Stimulated activated memory B cell treated with anti-CD40 and anti-IgM and Interleukin-4, amounts not matched to agents 10 μg/mL and 1 μg/mL and 100 μg/mL, for 72 hours (primary cell): ENCODE results near the gene GABRA5.

ENCODE experiments used
- ATAC-seq: fragments of 150-1000 bp; cut with Tn5 transposase; 2 replicates; pipeline ENCODE4 v1.10.0; 2021
- H3K27ac Mint-ChIP-seq: one replicate; pipeline ENCODE4 v1.8.0; 2022; ENCODE audit warnings: mild to moderate bottlenecking, mixed read lengths
- H3K27me3 Mint-ChIP-seq: one replicate; pipeline ENCODE4 v1.8.0; 2022; ENCODE audit warnings: mixed read lengths
- H3K36me3 Mint-ChIP-seq: one replicate; pipeline ENCODE4 v1.8.0; 2022; ENCODE audit warnings: mixed read lengths
- H3K4me1 Mint-ChIP-seq: one replicate; pipeline ENCODE4 v1.8.0; 2022; ENCODE audit warnings: mixed read lengths
- H3K4me3 Mint-ChIP-seq: one replicate; pipeline ENCODE4 v1.8.0; 2022; ENCODE audit warnings: mild to moderate bottlenecking, moderate library complexity, mixed read lengths
- H3K9me3 Mint-ChIP-seq: one replicate; pipeline ENCODE4 v1.8.0; 2022; ENCODE audit warnings: mixed read lengths

GABRA5 gene

GRCh38 chr15:26869628-26870027 is 2.8 kb downstream of the GABRA5 start:
- ATAC-seq, result no peak
- Mint-ChIP-seq H3K36me3 (no peaks in the 10 kb centered on the region), H3K4me1 (no peaks in the 10 kb centered on the region), H3K27ac (no peak overlapping the region), H3K9me3 (no peaks in the 10 kb centered on the region), H3K4me3 (no peak overlapping the region), H3K27me3 (peaks cover 11% of the 10 kb centered on the region)

- H3K27ac Mint-ChIP-seq, result no peak overlapping the region
- no peaks in the 10 kb centered on the region for H3K4me1 Mint-ChIP-seq
- no peak overlapping the region for H3K4me3 Mint-ChIP-seq
- H3K9me3 Mint-ChIP-seq, result no peaks in the 10 kb centered on the region
- H3K36me3 Mint-ChIP-seq, result no peaks in the 10 kb centered on the region
- peaks cover 11% of the 10 kb centered on the region for H3K27me3 Mint-ChIP-seq
- ATAC-seq, result no peak
These were observed 3.5 kb downstream of the GABRA5 start for GRCh38 chr15:26870346-26870745.

DNA sequence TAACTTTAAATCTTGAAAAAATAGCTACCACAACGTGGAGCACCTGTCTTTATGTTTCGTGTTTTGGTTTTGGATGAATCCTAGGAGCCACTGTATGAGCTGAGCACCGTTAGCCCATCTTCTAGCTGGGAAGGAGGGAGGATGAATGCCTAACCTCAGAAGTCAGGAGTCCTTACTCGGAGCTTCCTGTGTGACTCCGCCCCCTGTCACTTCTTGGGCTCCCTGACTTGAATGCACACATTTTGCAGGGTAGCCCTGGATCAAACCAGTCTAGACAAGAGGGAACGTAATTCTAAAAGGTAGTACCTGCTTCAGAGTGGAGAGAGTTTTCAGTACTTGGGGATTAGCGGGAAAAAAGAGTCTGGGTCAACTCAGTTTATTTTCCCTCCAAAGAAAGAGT is 5.3 kb downstream of the GABRA5 start:
- H3K27me3 Mint-ChIP-seq, result no peaks in the 10 kb centered on the region
- no peak overlapping the region for H3K27ac Mint-ChIP-seq
- no peak for ATAC-seq
- no peaks in the 10 kb centered on the region for H3K9me3 Mint-ChIP-seq
- no peak overlapping the region for H3K4me3 Mint-ChIP-seq
- no peaks in the 10 kb centered on the region for H3K4me1 Mint-ChIP-seq
- H3K36me3 Mint-ChIP-seq, result no peaks in the 10 kb centered on the region

DNA sequence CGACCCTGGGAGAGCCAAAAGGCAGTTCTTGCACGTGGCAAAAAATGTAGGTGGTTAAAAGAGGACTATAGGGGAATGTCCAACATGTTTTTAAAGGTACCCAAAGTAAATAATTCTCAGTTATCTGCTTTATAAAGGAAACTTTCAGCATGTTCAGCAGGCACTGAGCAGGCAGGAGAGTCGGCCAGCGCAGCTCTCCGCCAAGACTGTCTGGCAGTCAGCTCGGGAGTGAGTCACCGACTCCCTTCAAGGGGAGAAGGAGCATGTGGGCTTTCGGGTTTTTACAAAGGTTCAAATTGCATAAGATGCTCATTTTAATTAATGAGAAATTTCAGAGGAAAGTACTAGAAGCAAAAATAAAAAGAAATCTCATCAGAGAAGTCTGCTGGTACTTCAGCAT is 7.0 kb downstream of the GABRA5 start:
- Mint-ChIP-seq H3K27ac (no peak overlapping the region), H3K27me3 (no peaks in the 10 kb centered on the region), H3K4me3 (no peak overlapping the region), H3K36me3 (no peaks in the 10 kb centered on the region), H3K4me1 (no peaks in the 10 kb centered on the region), H3K9me3 (no peaks in the 10 kb centered on the region)
- ATAC-seq, result no peak

DNA sequence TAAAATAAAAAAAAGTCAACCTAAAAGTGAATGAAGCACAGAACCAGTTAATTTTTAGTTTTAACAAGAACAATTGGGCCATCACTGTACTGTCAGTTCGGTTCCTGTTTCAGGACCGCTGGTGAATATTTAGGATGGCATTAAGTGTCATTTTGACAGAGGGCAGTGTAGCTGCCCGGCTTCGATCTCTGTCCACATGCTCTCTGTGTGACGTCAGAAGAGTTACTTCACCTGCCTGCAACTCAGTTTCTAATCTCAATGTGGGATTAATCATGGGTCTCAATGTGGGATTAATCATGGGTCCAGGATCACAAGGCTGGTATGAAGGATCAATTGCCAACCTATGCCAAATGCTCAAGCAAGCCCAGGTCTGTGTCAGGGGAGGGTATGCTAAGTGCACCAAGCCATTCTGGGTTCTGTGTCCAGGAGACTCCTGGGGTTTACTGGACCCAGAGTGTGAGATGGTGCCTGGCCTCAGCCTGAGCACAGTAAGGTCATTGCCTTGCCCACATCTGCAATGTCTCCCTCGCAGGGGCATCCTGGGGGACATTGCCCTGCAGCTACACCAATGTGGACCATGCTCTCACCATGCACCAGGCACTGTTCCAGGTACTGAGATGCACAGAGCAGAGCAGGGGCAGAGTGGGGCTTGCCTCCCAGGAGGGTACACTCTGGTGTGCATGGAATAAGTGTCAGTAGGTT is 8.1 kb downstream of the GABRA5 start:
- Mint-ChIP-seq H3K4me1 (no peaks in the 10 kb centered on the region), H3K9me3 (no peaks in the 10 kb centered on the region), H3K27me3 (no peaks in the 10 kb centered on the region), H3K36me3 (no peaks in the 10 kb centered on the region), H3K4me3 (no peak overlapping the region), H3K27ac (no peak overlapping the region)
- no peak for ATAC-seq

- Mint-ChIP-seq H3K36me3 (no peaks in the 10 kb centered on the region), H3K4me3 (no peak overlapping the region), H3K27ac (no peak overlapping the region), H3K9me3 (no peaks in the 10 kb centered on the region), H3K27me3 (no peaks in the 10 kb centered on the region), H3K4me1 (no peaks in the 10 kb centered on the region)
- no peak for ATAC-seq
These were observed 8.6 kb downstream of the GABRA5 start for GRCh38 chr15:26875476-26875850.

DNA sequence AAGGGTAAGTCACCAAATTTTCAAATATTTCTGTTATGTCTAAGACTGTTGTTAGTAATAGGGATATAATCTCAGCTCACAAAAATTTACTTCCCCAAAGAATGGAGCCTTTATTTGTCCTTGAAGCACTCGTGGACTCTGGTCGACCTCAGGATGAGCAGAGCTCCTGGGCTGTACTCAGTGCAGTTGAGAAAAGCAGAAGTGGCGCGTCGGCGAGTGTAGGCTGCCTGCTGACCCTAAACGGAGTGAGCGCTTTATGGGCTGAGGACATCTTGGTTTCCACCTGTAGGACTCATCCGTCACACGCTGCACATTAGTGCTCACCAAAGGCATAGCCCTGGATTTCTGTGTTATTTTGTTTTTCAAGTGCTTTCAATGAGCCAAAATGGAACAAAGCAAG is 11.0 kb downstream of the GABRA5 start:
- ATAC-seq, result no peak
- H3K4me1 Mint-ChIP-seq, result no peaks in the 10 kb centered on the region
- H3K27me3 Mint-ChIP-seq, result no peaks in the 10 kb centered on the region
- no peaks in the 10 kb centered on the region for H3K36me3 Mint-ChIP-seq
- H3K9me3 Mint-ChIP-seq, result no peaks in the 10 kb centered on the region
- no peak overlapping the region for H3K27ac Mint-ChIP-seq
- H3K4me3 Mint-ChIP-seq, result no peak overlapping the region

GRCh38 chr15:26879706-26880105 is 12.8 kb downstream of the GABRA5 start:
- H3K9me3 Mint-ChIP-seq, result no peaks in the 10 kb centered on the region
- H3K4me1 Mint-ChIP-seq, result no peaks in the 10 kb centered on the region
- ATAC-seq, result no peak
- H3K36me3 Mint-ChIP-seq, result no peaks in the 10 kb centered on the region
- no peak overlapping the region for H3K4me3 Mint-ChIP-seq
- H3K27ac Mint-ChIP-seq, result no peak overlapping the region
- H3K27me3 Mint-ChIP-seq, result no peaks in the 10 kb centered on the region

GRCh38 chr15:26882112-26882511 is 15.2 kb downstream of the GABRA5 start:
- Mint-ChIP-seq H3K4me1 (no peaks in the 10 kb centered on the region), H3K27me3 (no peaks in the 10 kb centered on the region), H3K36me3 (no peaks in the 10 kb centered on the region), H3K27ac (no peak overlapping the region), H3K9me3 (no peaks in the 10 kb centered on the region), H3K4me3 (no peak overlapping the region)
- ATAC-seq, result no peak

GRCh38 chr15:26882616-26883365 is 15.9 kb downstream of the GABRA5 start:
- Mint-ChIP-seq H3K4me3 (no peak overlapping the region), H3K36me3 (no peaks in the 10 kb centered on the region), H3K27ac (no peak overlapping the region), H3K27me3 (no peaks in the 10 kb centered on the region), H3K4me1 (no peaks in the 10 kb centered on the region), H3K9me3 (no peaks in the 10 kb centered on the region)
- ATAC-seq, result no peak

DNA sequence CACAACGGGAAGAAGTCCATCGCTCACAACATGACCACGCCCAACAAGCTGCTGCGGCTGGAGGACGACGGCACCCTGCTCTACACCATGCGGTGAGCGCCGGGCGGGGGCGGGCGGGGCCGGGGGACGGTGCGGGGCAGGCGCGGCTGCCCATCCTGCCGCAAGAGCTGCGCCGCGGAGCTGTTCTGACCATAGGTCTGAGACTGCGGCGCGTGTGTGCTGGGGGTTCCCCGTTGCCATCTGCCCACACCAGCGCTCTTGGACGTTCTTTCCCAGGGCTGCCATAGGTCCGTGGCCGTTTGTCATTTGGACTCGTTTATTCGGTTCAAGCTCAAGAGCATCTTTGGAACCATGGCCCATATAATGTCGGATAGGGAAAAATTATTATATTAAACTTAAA is 16.6 kb downstream of the GABRA5 start:
- H3K9me3 Mint-ChIP-seq, result no peaks in the 10 kb centered on the region
- no peak overlapping the region for H3K4me3 Mint-ChIP-seq
- H3K27ac Mint-ChIP-seq, result no peak overlapping the region
- no peaks in the 10 kb centered on the region for H3K4me1 Mint-ChIP-seq
- no peaks in the 10 kb centered on the region for H3K36me3 Mint-ChIP-seq
- H3K27me3 Mint-ChIP-seq, result no peaks in the 10 kb centered on the region
- ATAC-seq, result no peak

DNA sequence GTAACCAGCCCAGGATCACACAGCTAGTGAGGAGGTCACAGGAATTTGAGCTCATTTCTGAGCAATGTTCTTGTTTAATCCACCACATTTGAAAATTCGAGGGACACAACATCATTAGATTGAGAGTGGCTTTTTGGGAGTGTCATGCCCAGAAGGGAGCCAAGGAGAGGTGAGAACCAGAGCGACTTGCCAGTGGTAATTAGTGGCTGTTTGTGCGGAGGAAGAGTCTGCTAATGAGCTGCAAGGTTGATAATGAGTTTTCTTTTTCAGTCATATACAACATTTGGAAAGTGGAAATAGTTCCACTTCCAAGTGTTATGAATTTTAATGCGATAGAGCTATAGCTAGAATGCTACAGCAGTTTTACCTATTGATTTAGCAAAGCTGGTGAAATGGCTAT is 19.7 kb downstream of the GABRA5 start:
- ATAC-seq, result no peak
- Mint-ChIP-seq H3K4me1 (no peaks in the 10 kb centered on the region), H3K27me3 (peaks cover 8% of the 10 kb centered on the region), H3K36me3 (no peaks in the 10 kb centered on the region), H3K9me3 (no peaks in the 10 kb centered on the region), H3K27ac (no peak overlapping the region), H3K4me3 (no peak overlapping the region)

DNA sequence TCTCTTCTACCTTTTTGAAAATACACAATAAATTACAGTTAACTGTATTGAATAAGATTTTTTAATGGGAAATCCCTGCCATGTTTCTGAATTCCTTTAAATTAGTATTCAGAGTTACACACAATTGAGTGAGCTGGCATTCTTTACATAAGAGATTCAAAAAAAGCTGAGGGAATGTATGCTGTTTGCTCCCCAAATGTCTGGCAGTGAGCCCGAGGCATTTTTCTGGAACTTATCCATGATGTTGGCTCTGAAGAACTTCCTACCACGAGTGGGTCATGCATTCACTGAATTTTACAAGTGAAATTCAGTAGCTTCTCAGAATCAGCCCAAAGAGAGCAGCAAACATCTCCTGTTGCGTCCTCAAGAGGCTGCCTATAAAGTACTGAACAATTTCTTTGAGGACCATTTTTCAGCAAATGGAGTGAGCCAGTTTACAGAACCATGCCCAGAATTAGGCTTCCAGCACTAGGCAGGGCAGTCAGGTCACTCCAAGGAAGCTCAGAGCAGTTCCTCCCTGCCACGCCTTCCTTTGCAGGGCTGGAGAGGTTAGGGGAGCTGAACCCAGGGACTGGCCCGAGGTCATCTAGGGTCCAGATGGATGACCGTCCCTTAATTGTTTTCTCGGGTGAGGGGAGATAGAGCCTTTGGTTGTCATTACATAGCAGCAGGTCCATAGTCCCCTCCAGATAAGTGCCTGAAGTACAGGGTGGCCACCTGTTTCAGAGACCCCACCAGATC is 21.2 kb downstream of the GABRA5 start:
- no peak overlapping the region for H3K4me3 Mint-ChIP-seq
- H3K4me1 Mint-ChIP-seq, result no peaks in the 10 kb centered on the region
- ATAC-seq, result no peak
- H3K9me3 Mint-ChIP-seq, result peaks cover 5% of the 10 kb centered on the region
- H3K36me3 Mint-ChIP-seq, result no peaks in the 10 kb centered on the region
- H3K27ac Mint-ChIP-seq, result no peak overlapping the region
- peaks cover 8% of the 10 kb centered on the region for H3K27me3 Mint-ChIP-seq

GRCh38 chr15:26888761-26889160 is 21.9 kb downstream of the GABRA5 start:
- H3K27ac Mint-ChIP-seq, result no peak overlapping the region
- peaks cover 8% of the 10 kb centered on the region for H3K27me3 Mint-ChIP-seq
- ATAC-seq, result no peak
- no peak overlapping the region for H3K4me3 Mint-ChIP-seq
- H3K9me3 Mint-ChIP-seq, result peaks cover 6% of the 10 kb centered on the region
- H3K36me3 Mint-ChIP-seq, result no peaks in the 10 kb centered on the region
- no peaks in the 10 kb centered on the region for H3K4me1 Mint-ChIP-seq

DNA sequence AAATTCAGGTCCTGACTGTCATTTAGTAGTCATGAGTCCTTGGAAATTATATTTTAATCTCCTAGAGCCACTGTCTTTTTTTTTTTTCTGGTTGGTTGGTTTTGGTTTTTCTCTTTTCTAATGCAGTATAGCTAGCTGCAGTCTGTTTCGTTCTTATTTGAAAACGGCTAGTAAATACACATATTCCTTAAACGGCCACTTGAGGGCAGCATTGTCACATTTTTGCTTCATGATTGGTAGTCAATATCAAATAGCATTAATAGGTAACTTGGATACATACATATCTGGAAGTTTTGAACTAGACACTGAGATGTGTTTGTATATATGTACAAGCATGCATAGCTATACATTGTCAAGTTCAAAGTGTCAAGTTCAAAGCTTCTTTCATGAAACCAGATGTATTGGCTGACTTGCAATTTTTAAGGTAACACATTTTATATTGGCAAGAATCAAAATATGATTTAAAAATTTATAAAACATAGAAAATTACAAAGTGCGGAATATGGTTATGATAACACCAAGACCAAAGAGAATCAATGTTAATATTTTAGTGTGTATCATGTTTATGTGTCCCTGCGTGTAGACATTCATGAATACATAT is 22.5 kb downstream of the GABRA5 start:
- Mint-ChIP-seq H3K4me3 (no peak overlapping the region), H3K36me3 (no peaks in the 10 kb centered on the region), H3K4me1 (no peaks in the 10 kb centered on the region), H3K9me3 (peaks cover 6% of the 10 kb centered on the region), H3K27ac (no peak overlapping the region), H3K27me3 (peaks cover 8% of the 10 kb centered on the region)
- ATAC-seq, result no peak
